Activated CD8-positive, alpha-beta T cell treated with anti-CD3 and anti-CD28 coated beads, Interleukin-2, amount 10 ng/mL, durations not matched to agents 7 days and 5 days (primary cell): ENCODE data around the gene RHNO1. TPM values are rescaled to one million over a fixed set of nuclear protein-coding genes. Genes with fewer than 3 reads are reported as not detected.
A peak's percentile ranks its signal among the peaks of the same experiment; 100 is the strongest.

Experiments used
- ATAC-seq: fragments of 150-1000 bp; cut with Tn5 transposase; one replicate; pipeline ENCODE4 v1.10.0; 2021; ENCODE audit warnings: moderate library complexity
- CTCF ChIA-PET: fragments of 350-600 bp; sonication (Branson Sonifier 250); formaldehyde crosslinking; loops from one replicate; lab custom pipeline; 2021; ENCODE audit warnings: antibody characterized with exemption; lab: Charles Lee
- POLR2A ChIA-PET: fragments of 350-600 bp; sonication (Branson Sonifier 250); formaldehyde crosslinking; loops from one replicate; lab custom pipeline; 2021; ENCODE audit warnings: antibody characterized with exemption; lab: Charles Lee
- DNase-seq: peaks from one replicate; pipeline ENCODE4 v3.0.0-alpha.2; 2020
- H3K27ac Mint-ChIP-seq: one replicate; pipeline ENCODE4 v1.8.0; 2021; ENCODE audit warnings: mild to moderate bottlenecking, mixed read lengths
- H3K27me3 Mint-ChIP-seq: one replicate; pipeline ENCODE4 v1.8.0; 2021; ENCODE audit warnings: low read depth, mixed read lengths
- H3K36me3 Mint-ChIP-seq: one replicate; pipeline ENCODE4 v1.8.0; 2021; ENCODE audit warnings: low read depth, mixed read lengths
- H3K4me1 Mint-ChIP-seq: one replicate; pipeline ENCODE4 v1.8.0; 2021; ENCODE audit warnings: low read depth, mixed read lengths
- H3K4me3 Mint-ChIP-seq: one replicate; pipeline ENCODE4 v1.8.0; 2021; ENCODE audit warnings: mild to moderate bottlenecking, mixed read lengths
- H3K9me3 Mint-ChIP-seq: one replicate; pipeline ENCODE4 v1.8.0; 2022; ENCODE audit warnings: mixed read lengths; ENCODE audit not compliant: insufficient read depth
- total RNA-seq, 2 experiments: library from RNA; stranded (reverse); gene quantifications; one replicate each; pipeline ENCODE4 v1.2.3, GENCODE V29; 2021

The RHNO1 gene
- total RNA-seq, 2 experiments from 2014 or later = 56.9 to 65.9 TPM

DNA sequence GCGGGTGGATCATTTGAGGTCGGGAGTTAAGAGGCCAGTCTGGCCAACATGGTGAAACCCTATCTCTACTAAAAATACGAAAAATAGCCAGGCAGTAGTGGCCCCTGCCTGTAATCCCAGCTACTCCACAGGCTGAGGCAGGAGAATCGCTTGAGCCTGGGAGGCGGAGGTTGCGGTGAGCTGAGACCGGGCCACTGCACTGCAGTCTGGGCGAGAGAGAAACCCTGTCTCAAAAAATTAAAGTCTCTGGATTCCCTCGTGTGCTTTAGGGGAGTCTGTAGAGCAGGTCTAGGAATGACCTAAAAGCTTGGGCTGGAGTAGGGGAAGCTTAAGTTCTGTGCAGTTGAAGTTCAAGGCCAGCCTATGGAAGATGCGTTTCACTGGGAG, 13.0 kb downstream of the RHNO1 start:
- CTCF ChIA-PET = interaction anchor here (1.2 to 1.4 kb wide), 2 partner anchors 11 to 36 kb away, joined by 3 to 6 read pairs; no protein-coding TSS in a partner anchor
- POLR2A ChIA-PET = interaction anchor here (1.1 to 2.1 kb wide), 2 partner anchors 12 to 13 kb away, joined by 4 to 21 read pairs; partner anchors contain the start of genes FOXM1 and RHNO1
- ATAC-seq (no peak), DNase-seq (no peak)
- no peaks in the 10 kb centered on the region for H3K27me3 Mint-ChIP-seq
- no peaks in the 10 kb centered on the region for H3K9me3 Mint-ChIP-seq
- H3K4me1 Mint-ChIP-seq = peaks cover 51% of the 10 kb centered on the region
- H3K4me3 Mint-ChIP-seq = peak overlapping the region; percentile 93
- peak overlapping the region; percentile 92 for H3K27ac Mint-ChIP-seq
- peaks cover 38% of the 10 kb centered on the region for H3K36me3 Mint-ChIP-seq

DNA sequence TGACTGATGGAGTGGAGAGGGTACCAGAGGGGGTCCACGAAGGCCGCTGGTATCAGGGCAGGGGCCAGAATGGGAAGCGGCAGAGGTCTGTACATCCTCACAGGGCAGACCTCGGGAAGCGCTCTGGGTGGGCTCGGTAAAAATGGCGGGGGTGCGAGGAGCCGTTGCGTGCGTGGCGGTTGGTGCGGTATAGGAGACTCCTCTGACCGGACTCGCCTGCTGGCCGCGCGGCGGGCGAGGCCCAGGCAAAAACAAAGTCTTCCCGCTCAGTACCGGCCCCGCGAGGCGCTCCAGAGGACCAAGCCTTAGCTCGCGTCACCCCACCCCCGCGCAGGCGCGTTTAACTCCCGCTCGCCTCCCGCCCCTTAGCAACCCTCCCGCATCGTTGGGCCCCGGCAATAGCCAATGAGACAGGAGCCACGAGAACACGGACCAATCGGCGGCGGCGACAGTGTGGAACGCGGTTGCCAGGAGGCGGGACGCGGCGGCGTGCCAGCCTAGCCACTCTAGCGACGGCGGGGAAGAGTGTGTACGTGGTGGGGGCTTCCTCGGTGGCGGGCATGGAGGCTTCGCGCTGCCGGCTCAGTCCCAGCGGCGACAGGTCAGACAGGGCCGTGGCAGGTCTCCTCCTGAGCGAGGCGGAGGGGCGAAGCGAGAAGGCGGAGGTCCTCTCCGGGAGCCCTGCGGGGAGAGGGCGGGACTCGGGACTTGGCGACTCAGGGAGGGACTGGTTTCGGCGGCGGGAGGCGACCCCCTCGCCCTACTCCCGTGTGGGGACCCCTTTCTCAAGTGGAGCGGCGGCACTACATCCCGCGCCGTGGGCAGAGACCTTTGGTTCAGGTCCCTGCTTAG, 13.6 kb downstream of the RHNO1 start, which contains the start of gene TULP3:
TSS of gene TULP3 (plus strand) at position 504 of the 852 bp plus-strand sequence. CDS start at position 561, 57 bp downstream.
- DNase-seq (peak; percentile 98), ATAC-seq (peak; percentile 99)
- Mint-ChIP-seq H3K36me3 (peaks cover 34% of the 10 kb centered on the region), H3K9me3 (no peaks in the 10 kb centered on the region), H3K4me3 (peak within 1 kb of the TSS; percentile 93), H3K27me3 (no peaks in the 10 kb centered on the region), H3K27ac (peak within 1 kb of the TSS; percentile 92), H3K4me1 (peaks cover 48% of the 10 kb centered on the region)
- ChIA-PET CTCF (interaction anchor here (1.0 to 1.4 kb wide), 3 partner anchors 11 to 53 kb away, joined by 3 to 6 read pairs (median 3); no protein-coding TSS in a partner anchor), POLR2A (interaction anchor here (1.1 to 2.1 kb wide), 2 partner anchors 12 to 14 kb away, joined by 4 to 21 read pairs; partner anchors contain the start of genes FOXM1 and RHNO1)

DNA sequence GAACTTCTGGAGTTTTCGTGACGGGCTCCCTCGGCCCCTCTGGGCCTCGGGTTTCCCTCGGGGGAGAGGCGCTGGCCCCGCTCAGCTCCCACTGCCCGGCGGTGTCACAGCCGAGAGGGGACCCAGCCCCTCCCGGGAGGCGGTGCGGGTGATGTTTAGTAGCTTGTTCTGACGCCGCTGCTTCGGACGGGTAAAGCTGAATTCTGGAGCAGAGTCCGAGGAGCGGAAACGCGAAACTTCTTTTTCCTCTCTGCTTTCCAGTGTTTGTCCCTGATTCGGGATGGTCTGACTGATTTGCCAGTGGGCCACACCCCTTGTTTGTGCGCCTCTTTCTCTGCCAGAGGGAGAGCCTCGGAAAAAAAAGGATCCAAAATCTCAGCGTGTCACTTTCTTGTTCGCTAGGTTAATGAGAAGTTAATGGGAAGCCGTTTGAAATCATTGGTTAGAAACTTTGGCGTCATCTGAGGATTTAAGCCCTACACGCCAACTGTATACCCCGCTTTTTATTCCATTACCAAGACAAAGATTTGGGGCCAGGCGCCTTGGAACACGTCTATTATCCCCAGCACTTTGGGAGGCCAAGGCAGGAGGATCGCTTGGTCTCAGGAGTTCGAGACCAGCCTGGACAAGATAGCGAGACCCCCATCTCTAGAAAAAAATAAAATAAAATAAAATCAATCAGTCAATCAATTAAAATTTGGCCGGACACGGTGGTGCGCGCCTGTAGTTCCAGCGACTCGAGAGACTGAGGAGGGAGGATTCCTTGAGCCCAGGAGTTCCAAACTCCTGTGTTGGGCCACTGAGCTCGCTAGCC, 14.4 kb downstream of the RHNO1 start:
- H3K4me1 Mint-ChIP-seq = peaks cover 45% of the 10 kb centered on the region
- no peaks in the 10 kb centered on the region for H3K9me3 Mint-ChIP-seq
- peaks cover 28% of the 10 kb centered on the region for H3K36me3 Mint-ChIP-seq
- H3K27ac Mint-ChIP-seq = peak overlapping the region; percentile 66
- no peaks in the 10 kb centered on the region for H3K27me3 Mint-ChIP-seq
- CTCF ChIA-PET = interaction anchor here (1.0 to 1.2 kb wide), 2 partner anchors 12 to 53 kb away, joined by 3 read pairs; no protein-coding TSS in a partner anchor
- ATAC-seq = peak; percentile 25
- peak; percentile 45 for DNase-seq
- peak overlapping the region; percentile 93 for H3K4me3 Mint-ChIP-seq
- POLR2A ChIA-PET = interaction anchor here (2.1 kb wide), 1 partner anchor 14 kb away, joined by 21 read pairs; the partner anchor contains the start of genes FOXM1 and RHNO1

DNA sequence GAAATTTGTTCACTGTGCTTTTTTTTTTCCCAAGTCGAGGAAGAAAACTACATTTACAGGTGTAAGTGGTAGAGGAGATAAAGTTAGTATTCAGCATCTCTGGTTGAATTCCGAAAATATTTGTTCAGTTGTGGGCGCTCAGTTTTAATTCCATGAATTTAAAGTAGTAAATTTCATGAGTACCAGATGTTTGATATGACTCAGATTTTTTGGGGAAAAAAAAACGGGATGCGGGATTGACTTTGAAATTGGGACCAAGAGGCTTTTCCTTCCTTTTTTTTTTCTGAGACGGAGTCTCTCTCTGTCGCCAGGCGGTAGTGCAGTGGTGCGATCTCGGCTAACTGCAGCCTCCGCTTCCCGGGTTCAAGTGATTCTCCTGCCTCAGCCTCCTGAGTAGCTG, 15.2 kb downstream of the RHNO1 start:
- no peaks in the 10 kb centered on the region for H3K9me3 Mint-ChIP-seq
- no peak for ATAC-seq
- H3K27me3 Mint-ChIP-seq = no peaks in the 10 kb centered on the region
- peak overlapping the region; percentile 93 for H3K4me3 Mint-ChIP-seq
- H3K4me1 Mint-ChIP-seq = peaks cover 45% of the 10 kb centered on the region
- no peak for DNase-seq
- no peak overlapping the region for H3K27ac Mint-ChIP-seq
- peaks cover 26% of the 10 kb centered on the region for H3K36me3 Mint-ChIP-seq
- POLR2A ChIA-PET = no interaction called here
- CTCF ChIA-PET = no interaction called here

DNA sequence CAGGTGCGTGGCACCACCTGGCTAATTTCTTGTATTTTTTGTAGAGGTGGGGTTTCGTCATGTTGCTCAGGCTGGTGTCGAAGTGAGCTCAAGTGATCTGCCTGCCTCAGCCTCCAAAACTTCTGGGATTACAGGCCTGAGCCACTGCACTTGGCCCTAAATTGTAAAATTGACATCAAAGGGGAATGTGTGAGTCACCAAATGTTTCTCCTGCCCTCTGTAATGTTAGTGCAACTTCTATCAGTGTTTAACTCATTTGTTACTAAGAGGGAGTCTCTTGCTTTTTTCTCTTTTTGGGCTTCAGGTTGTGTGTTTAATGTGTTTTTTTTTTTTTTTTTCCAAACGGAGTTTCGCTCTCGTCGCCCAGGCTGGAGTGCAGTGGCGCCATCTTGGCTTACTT, 16.0 kb downstream of the RHNO1 start:
- no peaks in the 10 kb centered on the region for H3K9me3 Mint-ChIP-seq
- H3K4me3 Mint-ChIP-seq = peak overlapping the region; percentile 12
- ChIA-PET POLR2A (interaction anchor here (0.6 to 1.0 kb wide), 3 partner anchors 10 to 25 kb away, joined by 3 read pairs; partner anchors contain the start of genes FOXM1 and RHNO1), CTCF (interaction anchor here (0.6 kb wide), 1 partner anchor 457 kb away, joined by 3 read pairs; no protein-coding TSS in a partner anchor)
- no peak overlapping the region for H3K27ac Mint-ChIP-seq
- ATAC-seq = no peak
- no peaks in the 10 kb centered on the region for H3K27me3 Mint-ChIP-seq
- peaks cover 39% of the 10 kb centered on the region for H3K4me1 Mint-ChIP-seq
- DNase-seq = no peak
- H3K36me3 Mint-ChIP-seq = peaks cover 19% of the 10 kb centered on the region

DNA sequence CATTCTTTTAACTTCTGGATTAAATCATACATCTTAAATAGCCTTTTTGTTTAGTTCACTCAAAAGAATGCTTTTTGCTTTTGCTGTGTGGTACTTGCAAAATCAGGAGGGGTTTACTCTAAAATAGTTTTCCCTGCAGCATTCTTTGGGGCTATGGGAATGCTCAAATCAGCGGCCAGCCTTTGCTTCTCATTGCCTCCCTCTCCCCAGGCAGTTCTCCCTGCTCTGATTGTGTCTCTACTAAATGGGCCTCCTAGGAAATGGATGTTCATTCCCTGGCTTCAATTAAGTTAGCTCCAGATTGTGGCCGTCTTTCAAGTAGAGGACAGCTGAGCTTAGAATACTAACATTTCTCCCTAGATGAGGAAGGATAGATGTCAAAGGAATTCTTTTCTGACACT, 18.0 kb downstream of the RHNO1 start:
- ChIA-PET POLR2A (no interaction called here), CTCF (interaction anchor here (1.0 to 1.2 kb wide), 2 partner anchors 10 to 49 kb away, joined by 3 to 4 read pairs; no protein-coding TSS in a partner anchor)
- no peaks in the 10 kb centered on the region for H3K27me3 Mint-ChIP-seq
- H3K36me3 Mint-ChIP-seq = peaks cover 6% of the 10 kb centered on the region
- H3K4me3 Mint-ChIP-seq = no peak overlapping the region
- no peak overlapping the region for H3K27ac Mint-ChIP-seq
- DNase-seq (no peak), ATAC-seq (no peak)
- H3K9me3 Mint-ChIP-seq = no peaks in the 10 kb centered on the region
- peaks cover 22% of the 10 kb centered on the region for H3K4me1 Mint-ChIP-seq

DNA sequence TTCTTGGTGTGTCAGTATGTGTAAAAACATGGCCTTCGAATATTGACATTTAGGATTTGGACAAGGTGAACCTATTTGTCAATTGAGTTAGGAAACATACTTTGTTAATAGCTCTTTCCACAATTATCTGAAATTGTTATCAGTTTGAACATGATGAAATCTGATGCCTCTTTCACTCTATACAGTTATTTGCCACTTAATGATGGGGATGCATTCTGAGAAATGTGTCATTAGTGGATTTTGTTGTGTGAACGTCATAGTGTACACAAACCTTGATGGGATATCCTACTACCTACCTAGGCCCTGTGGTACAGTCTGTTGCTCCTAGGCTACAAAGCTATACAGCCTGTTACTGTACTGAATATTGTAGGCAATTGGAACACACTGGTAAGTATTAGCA, 18.5 kb downstream of the RHNO1 start:
- Mint-ChIP-seq H3K4me1 (peaks cover 17% of the 10 kb centered on the region), H3K27ac (no peak overlapping the region), H3K9me3 (no peaks in the 10 kb centered on the region), H3K36me3 (peaks cover 6% of the 10 kb centered on the region), H3K27me3 (no peaks in the 10 kb centered on the region), H3K4me3 (no peak overlapping the region)
- POLR2A ChIA-PET = no interaction called here
- no peak for ATAC-seq
- DNase-seq = no peak
- CTCF ChIA-PET = interaction anchor here (1.0 to 1.2 kb wide), 2 partner anchors 10 to 49 kb away, joined by 3 to 4 read pairs; no protein-coding TSS in a partner anchor

DNA sequence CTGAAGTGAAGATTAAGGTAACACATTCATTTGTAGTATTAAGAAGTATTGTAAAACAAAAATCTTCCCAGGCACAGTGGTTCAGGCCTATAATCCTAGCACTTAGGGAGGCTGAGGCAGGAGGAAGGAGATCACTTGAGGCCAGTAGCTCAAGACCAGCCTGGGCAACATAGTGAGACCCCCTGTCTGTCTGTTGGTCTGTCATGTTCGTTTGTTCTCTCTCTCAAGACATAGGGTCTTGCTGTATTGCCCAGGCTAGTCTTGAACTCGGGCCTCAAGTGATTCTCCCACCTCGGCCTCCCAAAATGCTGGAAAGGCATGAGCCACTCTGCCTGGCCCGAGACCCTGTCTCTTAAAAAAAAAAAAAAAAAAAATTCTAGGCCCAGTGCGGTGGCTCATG, 20.4 kb downstream of the RHNO1 start:
- no peaks in the 10 kb centered on the region for H3K27me3 Mint-ChIP-seq
- ATAC-seq (no peak), DNase-seq (no peak)
- peaks cover 4% of the 10 kb centered on the region for H3K4me1 Mint-ChIP-seq
- no peaks in the 10 kb centered on the region for H3K9me3 Mint-ChIP-seq
- H3K27ac Mint-ChIP-seq = no peak overlapping the region
- no peak overlapping the region for H3K4me3 Mint-ChIP-seq
- H3K36me3 Mint-ChIP-seq = peaks cover 2% of the 10 kb centered on the region
- POLR2A ChIA-PET = no interaction called here
- CTCF ChIA-PET = interaction anchor here (1.0 kb wide), 1 partner anchor 12 kb away, joined by 3 read pairs; no protein-coding TSS in a partner anchor

DNA sequence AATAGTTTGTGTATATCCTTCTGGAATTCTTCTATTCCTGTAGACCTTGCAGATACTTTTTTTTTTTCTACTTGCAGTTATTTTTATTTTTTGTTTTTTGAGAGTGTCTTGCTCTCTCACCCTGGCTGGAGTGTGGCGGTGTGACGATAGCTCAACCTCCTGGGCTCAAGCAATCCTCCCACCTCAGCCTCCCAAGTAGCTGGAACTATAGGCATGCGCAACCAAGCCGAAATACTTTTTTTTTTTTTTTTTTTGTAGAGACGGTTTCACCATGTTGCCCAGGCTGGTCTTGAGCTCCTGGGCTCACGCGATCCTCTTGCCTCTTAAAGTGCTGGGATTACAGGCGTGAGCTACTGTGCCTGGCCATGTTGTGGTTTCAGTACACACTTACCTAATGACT, 23.6 kb downstream of the RHNO1 start:
- DNase-seq (no peak), ATAC-seq (no peak)
- Mint-ChIP-seq H3K4me3 (no peak overlapping the region), H3K36me3 (no peaks in the 10 kb centered on the region), H3K4me1 (no peaks in the 10 kb centered on the region), H3K27ac (no peak overlapping the region), H3K9me3 (no peaks in the 10 kb centered on the region), H3K27me3 (no peaks in the 10 kb centered on the region)
- ChIA-PET POLR2A (interaction anchor here (0.6 kb wide), 1 partner anchor 178 kb away, joined by 3 read pairs; no protein-coding TSS in a partner anchor), CTCF (interaction anchor here (0.6 kb wide), 1 partner anchor 24 kb away, joined by 4 read pairs; the partner anchor contains the start of genes FOXM1 and RHNO1)

DNA sequence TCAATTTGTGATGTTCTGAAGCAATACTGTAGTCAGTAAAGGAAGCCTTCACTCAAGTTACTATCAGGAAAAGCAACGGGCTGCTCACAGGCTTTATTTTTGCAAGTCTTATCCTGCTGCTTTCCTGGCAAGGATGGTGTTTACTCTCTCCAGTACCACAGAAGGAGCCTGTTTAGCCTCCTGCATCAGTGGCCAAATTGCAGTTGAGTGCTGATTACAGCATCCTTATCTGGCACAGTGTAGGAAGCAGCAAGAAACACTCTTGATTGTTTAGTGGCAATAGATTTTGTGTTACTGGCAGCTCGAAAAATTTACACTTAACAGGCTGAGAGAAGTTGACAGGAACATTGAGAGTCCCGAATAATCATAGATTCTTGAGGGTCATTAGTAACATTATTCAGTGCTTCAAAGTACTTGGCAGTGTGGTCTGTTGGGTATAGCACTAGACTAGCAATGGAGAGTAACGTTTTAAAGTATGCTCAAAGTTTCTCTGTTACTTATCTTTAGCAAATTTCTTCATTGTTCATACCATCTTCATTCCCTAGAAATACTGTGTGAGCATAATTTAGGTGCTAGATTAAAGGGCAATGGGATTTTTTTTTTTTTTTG, 25.4 kb downstream of the RHNO1 start:
- ChIA-PET POLR2A (no interaction called here), CTCF (no interaction called here)
- H3K36me3 Mint-ChIP-seq = no peaks in the 10 kb centered on the region
- H3K4me3 Mint-ChIP-seq = no peak overlapping the region
- no peak for ATAC-seq
- no peak for DNase-seq
- H3K4me1 Mint-ChIP-seq = no peaks in the 10 kb centered on the region
- H3K27me3 Mint-ChIP-seq = no peaks in the 10 kb centered on the region
- H3K27ac Mint-ChIP-seq = no peak overlapping the region
- no peaks in the 10 kb centered on the region for H3K9me3 Mint-ChIP-seq

DNA sequence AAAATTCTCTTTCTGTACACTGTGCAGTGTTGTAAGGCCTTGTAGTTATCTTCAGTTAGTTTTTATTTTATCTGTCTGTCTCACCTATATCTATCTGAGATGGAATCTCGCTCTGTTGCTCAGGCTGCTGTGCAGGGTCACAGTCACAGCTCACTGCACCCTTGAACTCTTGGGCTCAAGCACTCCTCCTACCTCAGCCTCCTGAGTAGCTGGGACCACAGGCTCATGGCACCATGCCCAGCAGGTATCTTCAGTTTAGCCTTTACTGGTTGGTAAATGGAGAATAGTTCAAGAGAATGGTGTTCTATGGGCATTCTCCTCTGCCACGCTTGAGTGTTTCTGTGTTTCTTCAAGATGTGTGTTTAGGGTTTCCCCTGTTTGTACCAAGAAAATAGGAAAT, 27.2 kb downstream of the RHNO1 start:
- DNase-seq = no peak
- no peak for ATAC-seq
- POLR2A ChIA-PET = no interaction called here
- no peaks in the 10 kb centered on the region for H3K36me3 Mint-ChIP-seq
- no peak overlapping the region for H3K4me3 Mint-ChIP-seq
- CTCF ChIA-PET = no interaction called here
- no peak overlapping the region for H3K27ac Mint-ChIP-seq
- H3K4me1 Mint-ChIP-seq = no peaks in the 10 kb centered on the region
- H3K9me3 Mint-ChIP-seq = no peaks in the 10 kb centered on the region
- H3K27me3 Mint-ChIP-seq = no peaks in the 10 kb centered on the region
